Ovary (tissue), 9 donors: ENCODE measurements around the gene FNDC5. TPM values are rescaled to one million over a fixed set of nuclear protein-coding genes. Genes with fewer than 3 reads are reported as not detected.
A peak's percentile ranks its signal among the peaks of the same experiment; 100 is the strongest.

Experiments
- DNase-seq, 5 donors: peaks; one replicate each; pipeline ENCODE4 v3.0.0-alpha.2; 2019 to 2020
- H3K27ac ChIP-seq, 2 donors: fragments of 200-600 bp; one replicate each; pipeline versions ENCODE4 v1.5.1 to v1.8.0; 2019 to 2022
- H3K27me3 ChIP-seq: fragments of 200-600 bp; one replicate; pipeline ENCODE4 v1.8.0; 2022
- H3K36me3 ChIP-seq: fragments of 200-600 bp; sonication (generic); one replicate; pipeline ENCODE4 v1.5.1; 2019
- H3K4me1 ChIP-seq: one replicate; pipeline ENCODE4 v1.8.1; 2013; ENCODE audit warnings: mild to moderate bottlenecking, moderate library complexity; ENCODE audit not compliant: insufficient read depth
- H3K4me3 ChIP-seq: fragments of 200-600 bp; sonication (generic); one replicate; pipeline ENCODE4 v1.5.1; 2017
- H3K9me3 ChIP-seq, 2 donors: fragments of 200-600 bp in 1 of 2; sonication (generic) in 1 of 2; one replicate each; pipeline versions ENCODE4 v1.5.1 to v1.8.1; 2013 to 2019; ENCODE audit warnings: mild to moderate bottlenecking in 1 of 2, moderate library complexity in 1 of 2
- EP300 ChIP-seq: sonication (generic); formaldehyde crosslinking; IDR thresholded peaks from one replicate; pipeline ENCODE4 v1.6.1; 2017; ENCODE audit warnings: antibody characterized with exemption
- POLR2A ChIP-seq: fragments of 450-650 bp; IDR thresholded peaks from one replicate; pipeline ENCODE4 v1.6.1; 2017; ENCODE audit warnings: antibody characterized with exemption, mild to moderate bottlenecking, moderate library complexity
- WGBS, 3 donors: extraction: QIAGEN DNeasy Blood & Tissue Kit in 1 of 3; methylation state at CpG; one replicate each; pipeline versions ENCODE4 v1.1.5 to v1.1.7; 2013 to 2017; 5-methylcytosine and 5-hydroxymethylcytosine counted together
- intact Hi-C, 4 donors: fragments of 100-400 bp; cut with DNase I; formaldehyde crosslinking; loops; one replicate each; pipeline versions ENCODE4 v1.11.0 to v1.15.1; 2022 to 2023
- polyA plus RNA-seq, 2 donors: library from polyadenylated mRNA; stranded (reverse); fragments of 200-250 nt in 1 of 2; fragments of 350-450 nt in 1 of 2; fragmentation: Illumina TruSeq in 1 of 2; extraction: RNeasy Lipid Tissue Mini Kit (QIAGEN cat#74804) in 1 of 2; gene quantifications; one replicate each; pipeline ENCODE4 v1.2.3, GENCODE V29; 2013 to 2014
- total RNA-seq, 7 donors: library from RNA; depleted of rRNA in 2 of 7; stranded (reverse); fragments of >200 nt in 2 of 7; fragmentation: NEBNext Ultra II Directional in 3 of 7; extraction: Animal tissue kit (Norgen Biotek cat#: 25700) in 3 of 7; gene quantifications; one replicate each; pipeline versions ENCODE4 v1.1.0 to v1.2.4, GENCODE V29; 2016 to 2023
- TF ChIP-seq, protein P1 (sequence below), 3 donors: fragments of 450-650 bp in 2 of 3; fragments of 200-600 bp in 1 of 3; IDR thresholded peaks; one replicate each; pipeline versions ENCODE4 v1.5.1 to v1.8.0; 2016 to 2022; ENCODE audit warnings: antibody characterized with exemption in 3 of 3, mild to moderate bottlenecking in 1 of 3
- donor health status: DM: no; HTN: no; CAD: no; lungs with moderate emphysema.
- donor health status: DM: no; HTN: no; CAD: no.
- donor health status: Bipolar disorder and iron deficiency.
- donor health status: DM: yes; HTN: yes; CAD: no.
- donor health status: DM: no; HTN: no; CAD: no.
- donor health status: DM: yes; HTN: yes; CAD: no.

FNDC5 gene
- total and polyA plus RNA-seq, 9 donors: 4.2 to 25.4 (median 12.1) TPM

- TF ChIP-seq EP300 (no peak), POLR2A (no peak)
- TF ChIP-seq, protein P1, sequence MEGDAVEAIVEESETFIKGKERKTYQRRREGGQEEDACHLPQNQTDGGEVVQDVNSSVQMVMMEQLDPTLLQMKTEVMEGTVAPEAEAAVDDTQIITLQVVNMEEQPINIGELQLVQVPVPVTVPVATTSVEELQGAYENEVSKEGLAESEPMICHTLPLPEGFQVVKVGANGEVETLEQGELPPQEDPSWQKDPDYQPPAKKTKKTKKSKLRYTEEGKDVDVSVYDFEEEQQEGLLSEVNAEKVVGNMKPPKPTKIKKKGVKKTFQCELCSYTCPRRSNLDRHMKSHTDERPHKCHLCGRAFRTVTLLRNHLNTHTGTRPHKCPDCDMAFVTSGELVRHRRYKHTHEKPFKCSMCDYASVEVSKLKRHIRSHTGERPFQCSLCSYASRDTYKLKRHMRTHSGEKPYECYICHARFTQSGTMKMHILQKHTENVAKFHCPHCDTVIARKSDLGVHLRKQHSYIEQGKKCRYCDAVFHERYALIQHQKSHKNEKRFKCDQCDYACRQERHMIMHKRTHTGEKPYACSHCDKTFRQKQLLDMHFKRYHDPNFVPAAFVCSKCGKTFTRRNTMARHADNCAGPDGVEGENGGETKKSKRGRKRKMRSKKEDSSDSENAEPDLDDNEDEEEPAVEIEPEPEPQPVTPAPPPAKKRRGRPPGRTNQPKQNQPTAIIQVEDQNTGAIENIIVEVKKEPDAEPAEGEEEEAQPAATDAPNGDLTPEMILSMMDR (IDR thresholded peaks at IDR 0.05): no peak
- intact Hi-C loops: loop anchor here in 1 of 4 donors (5.0 kb wide), 3 partner anchors 103 to 207 kb away; partner anchors contain the start of gene AZIN2
- 63 to 69% (median 68%) methylated on average over 5 of the region's 5 CpGs for WGBS, 3 donors
- DNase-seq: peak in 1 of 5 donors; percentile 8
- H3K36me3 ChIP-seq: no peaks in the 10 kb centered on the region
- no peaks in the 10 kb centered on the region for H3K9me3 ChIP-seq
- no peak overlapping the region for H3K27ac ChIP-seq
- peaks cover 11% of the 10 kb centered on the region for H3K4me1 ChIP-seq
- no peak overlapping the region for H3K4me3 ChIP-seq
- no peaks in the 10 kb centered on the region for H3K27me3 ChIP-seq
These were observed 4.4 kb upstream of the FNDC5 start for GRCh38 chr1:32874860-32875752.

DNA sequence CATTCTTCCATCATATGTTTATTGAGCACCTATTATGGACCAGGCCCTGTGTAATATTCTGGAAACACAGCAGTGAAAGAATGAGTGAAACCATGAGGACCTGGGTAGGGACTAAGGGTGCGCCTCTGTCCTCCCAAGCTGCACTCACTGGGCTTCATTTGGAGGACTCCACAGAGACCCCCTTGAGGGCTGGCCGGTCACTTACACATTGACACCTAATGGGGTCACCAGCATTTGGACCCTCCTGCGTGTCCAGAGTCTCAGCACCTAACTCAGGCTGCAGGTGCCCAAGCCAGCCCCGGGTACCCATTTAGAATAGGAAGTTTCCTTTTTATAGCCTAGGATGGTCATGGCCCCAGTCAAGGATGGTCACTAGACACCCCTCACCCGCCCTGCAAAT lies 2.8 kb upstream of the FNDC5 start:
- 83 to 90% (median 85%) methylated on average over 5 of the region's 5 CpGs for WGBS, 3 donors
- Histone ChIP-seq H3K36me3 (no peaks in the 10 kb centered on the region), H3K27ac (no peak overlapping the region), H3K4me1 (peaks cover 11% of the 10 kb centered on the region), H3K9me3 (no peaks in the 10 kb centered on the region), H3K4me3 (no peak overlapping the region), H3K27me3 (no peaks in the 10 kb centered on the region)
- intact Hi-C loops: loop anchor here in 1 of 4 donors (5.0 kb wide), 2 partner anchors 101 to 161 kb away; no protein-coding TSS in a partner anchor
- TF ChIP-seq EP300 (no peak), POLR2A (no peak)
- TF ChIP-seq, protein P1 (IDR thresholded peaks at IDR 0.05): no peak
- DNase-seq: no peak

DNA sequence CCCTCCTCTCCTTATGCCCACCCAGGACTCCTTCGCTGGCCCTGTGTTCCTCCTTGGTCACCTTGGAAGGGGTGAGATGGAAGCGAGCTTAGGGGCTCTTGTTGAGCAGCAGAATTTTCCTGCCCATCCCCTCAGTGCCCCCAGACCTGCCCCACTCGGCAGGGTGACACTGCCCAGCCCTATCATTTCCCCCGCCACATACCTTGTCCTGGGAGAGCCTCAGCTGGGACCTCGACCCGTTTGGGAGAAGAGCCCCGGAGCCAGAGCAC lies 1.4 kb upstream of the FNDC5 start:
- peaks cover 5% of the 10 kb centered on the region for H3K4me1 ChIP-seq
- no peak overlapping the region for H3K4me3 ChIP-seq
- no peaks in the 10 kb centered on the region for H3K9me3 ChIP-seq
- no peak overlapping the region for H3K27ac ChIP-seq
- DNase-seq: no peak
- TF ChIP-seq EP300 (no peak), POLR2A (no peak)
- TF ChIP-seq, protein P1 (IDR thresholded peaks at IDR 0.05): no peak
- intact Hi-C loops: loop anchor here in 1 of 4 donors (5.0 kb wide), 2 partner anchors 100 to 160 kb away; no protein-coding TSS in a partner anchor
- no peaks in the 10 kb centered on the region for H3K36me3 ChIP-seq
- no peaks in the 10 kb centered on the region for H3K27me3 ChIP-seq
- 56 to 57% (median 57%) methylated on average over 7 of the region's 7 CpGs for WGBS, 3 donors

- Histone ChIP-seq H3K9me3 (no peaks in the 10 kb centered on the region), H3K27ac (peak overlapping the region in 1 of 2 donors; percentile 5), H3K36me3 (no peaks in the 10 kb centered on the region), H3K4me3 (peak overlapping the region; percentile 37), H3K4me1 (peaks cover 4% of the 10 kb centered on the region), H3K27me3 (no peaks in the 10 kb centered on the region)
- intact Hi-C loops: loop anchor here in 1 of 4 donors (5.0 kb wide), 2 partner anchors 99 to 159 kb away; no protein-coding TSS in a partner anchor
- TF ChIP-seq, protein P1 (IDR thresholded peaks at IDR 0.05): no peak
- TF ChIP-seq EP300 (no peak), POLR2A (no peak)
- no peak for DNase-seq
- WGBS, 3 donors: 44 to 55% (median 53%) methylated on average over 13 of the region's 13 CpGs
These were observed 866 bp upstream of the FNDC5 start for GRCh38 chr1:32871364-32872191.
